ENCODE measurements around the gene PRKN. TPM values are rescaled to one million over a fixed set of nuclear protein-coding genes. Genes with fewer than 3 reads are reported as not detected.

PRKN gene
- total RNA-seq, 1 experiment from 2014 or later, result 1.2 TPM

DNA sequence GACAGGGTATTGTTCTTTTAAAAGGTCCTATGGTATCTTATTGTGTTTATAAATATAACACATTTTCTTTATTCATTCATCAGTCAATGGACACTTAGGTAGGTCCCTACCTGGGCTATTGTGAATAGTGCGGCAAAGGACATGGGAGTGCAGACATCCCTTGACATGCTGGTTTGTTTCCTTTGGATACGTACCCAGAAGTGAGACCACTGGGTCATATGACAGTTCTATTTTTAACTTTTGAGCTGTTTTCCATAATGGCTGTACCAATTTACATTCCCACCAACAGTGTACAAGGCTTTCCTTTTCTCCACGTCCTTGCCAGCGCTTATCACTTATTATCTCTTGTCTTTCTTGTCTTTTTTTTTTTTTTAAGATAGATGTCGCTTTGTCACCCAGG is 627.5 kb downstream of the PRKN start:
- CTCF ChIA-PET, result interaction anchor here (0.6 kb wide), 1 partner anchor 279 kb away, joined by 4 read pairs; no protein-coding TSS in a partner anchor
- no TSS peak for BruUV-seq (replicated peaks)

DNA sequence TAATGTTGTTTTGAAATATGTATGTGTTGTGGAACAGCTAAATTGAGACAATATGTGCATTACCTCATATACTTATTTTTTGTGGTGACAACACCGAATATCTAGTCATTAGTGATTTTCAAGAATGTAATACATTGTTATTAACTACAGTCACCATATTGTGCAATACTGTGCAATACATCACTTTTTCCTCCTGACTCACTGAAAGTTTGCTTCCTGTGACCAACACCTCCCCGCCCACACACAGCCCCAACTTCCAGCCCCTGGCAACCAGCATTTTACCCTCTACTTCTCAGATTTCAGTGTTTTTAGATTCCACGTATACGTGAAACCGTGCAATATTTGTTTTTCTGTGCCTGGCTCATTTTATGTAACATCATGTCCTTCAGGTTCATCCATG is 627.9 kb downstream of the PRKN start:
- TF ChIP-seq, protein P1, sequence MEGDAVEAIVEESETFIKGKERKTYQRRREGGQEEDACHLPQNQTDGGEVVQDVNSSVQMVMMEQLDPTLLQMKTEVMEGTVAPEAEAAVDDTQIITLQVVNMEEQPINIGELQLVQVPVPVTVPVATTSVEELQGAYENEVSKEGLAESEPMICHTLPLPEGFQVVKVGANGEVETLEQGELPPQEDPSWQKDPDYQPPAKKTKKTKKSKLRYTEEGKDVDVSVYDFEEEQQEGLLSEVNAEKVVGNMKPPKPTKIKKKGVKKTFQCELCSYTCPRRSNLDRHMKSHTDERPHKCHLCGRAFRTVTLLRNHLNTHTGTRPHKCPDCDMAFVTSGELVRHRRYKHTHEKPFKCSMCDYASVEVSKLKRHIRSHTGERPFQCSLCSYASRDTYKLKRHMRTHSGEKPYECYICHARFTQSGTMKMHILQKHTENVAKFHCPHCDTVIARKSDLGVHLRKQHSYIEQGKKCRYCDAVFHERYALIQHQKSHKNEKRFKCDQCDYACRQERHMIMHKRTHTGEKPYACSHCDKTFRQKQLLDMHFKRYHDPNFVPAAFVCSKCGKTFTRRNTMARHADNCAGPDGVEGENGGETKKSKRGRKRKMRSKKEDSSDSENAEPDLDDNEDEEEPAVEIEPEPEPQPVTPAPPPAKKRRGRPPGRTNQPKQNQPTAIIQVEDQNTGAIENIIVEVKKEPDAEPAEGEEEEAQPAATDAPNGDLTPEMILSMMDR (conservative IDR thresholded peaks at IDR 0.05; ENCODE audit: low read depth, low read length), result no peak
- TF ChIP-seq EZH2 (IDR thresholded peaks at IDR 0.05; ENCODE audit: borderline replicate concordance, low read depth, low read length, poor library complexity, severe bottlenecking), result no peak
- no TSS peak for BruUV-seq (replicated peaks)
- no peaks in the 10 kb centered on the region for H3K36me3 ChIP-seq (ENCODE audit: insufficient read depth, low read length, poor library complexity, severe bottlenecking)
- POLR2A ChIA-PET (ENCODE audit: low non-redundant PET), result no interaction called here
- CTCF ChIA-PET, result no interaction called here
- H3K9me3 ChIP-seq (ENCODE audit: low read depth, low read length, poor library complexity, severe bottlenecking), result no peaks in the 10 kb centered on the region
- intact Hi-C loops (cut with micrococcal nuclease; ENCODE audit: unreplicated experiment), result no loop called here
- H3K4me3 ChIP-seq (ENCODE audit: low read depth, low read length, poor library complexity, severe bottlenecking), result no peak overlapping the region
- H3K27ac ChIP-seq (ENCODE audit: low read depth, low read length, poor library complexity, severe bottlenecking), result no peak overlapping the region
- H3K4me1 ChIP-seq (ENCODE audit: insufficient read depth, low read length, poor library complexity, severe bottlenecking), result no peaks in the 10 kb centered on the region
- no peaks in the 10 kb centered on the region for H3K27me3 ChIP-seq (replicated peaks; ENCODE audit: insufficient read depth, low read depth, low read length, poor library complexity)
- DNase-seq (ENCODE audit: low spot score), result peak; percentile 1

More for the DNA sequence above, 627.5 kb downstream of the PRKN start:
- Histone ChIP-seq H3K27ac (ENCODE audit: low read depth, low read length, poor library complexity, severe bottlenecking) (no peak overlapping the region), H3K36me3 (ENCODE audit: insufficient read depth, low read length, poor library complexity, severe bottlenecking) (no peaks in the 10 kb centered on the region), H3K9me3 (ENCODE audit: low read depth, low read length, poor library complexity, severe bottlenecking) (no peaks in the 10 kb centered on the region), H3K27me3 (replicated peaks; ENCODE audit: insufficient read depth, low read depth, low read length, poor library complexity) (no peaks in the 10 kb centered on the region), H3K4me3 (ENCODE audit: low read depth, low read length, poor library complexity, severe bottlenecking) (no peak overlapping the region), H3K4me1 (ENCODE audit: insufficient read depth, low read length, poor library complexity, severe bottlenecking) (no peaks in the 10 kb centered on the region)
- TF ChIP-seq, protein P1 (conservative IDR thresholded peaks at IDR 0.05; ENCODE audit: low read depth, low read length), result no peak
- TF ChIP-seq EZH2 (IDR thresholded peaks at IDR 0.05; ENCODE audit: borderline replicate concordance, low read depth, low read length, poor library complexity, severe bottlenecking), result no peak
- no peak for DNase-seq (ENCODE audit: low spot score)
- intact Hi-C loops (cut with micrococcal nuclease; ENCODE audit: unreplicated experiment), result no loop called here
- POLR2A ChIA-PET (ENCODE audit: low non-redundant PET), result no interaction called here

DNA sequence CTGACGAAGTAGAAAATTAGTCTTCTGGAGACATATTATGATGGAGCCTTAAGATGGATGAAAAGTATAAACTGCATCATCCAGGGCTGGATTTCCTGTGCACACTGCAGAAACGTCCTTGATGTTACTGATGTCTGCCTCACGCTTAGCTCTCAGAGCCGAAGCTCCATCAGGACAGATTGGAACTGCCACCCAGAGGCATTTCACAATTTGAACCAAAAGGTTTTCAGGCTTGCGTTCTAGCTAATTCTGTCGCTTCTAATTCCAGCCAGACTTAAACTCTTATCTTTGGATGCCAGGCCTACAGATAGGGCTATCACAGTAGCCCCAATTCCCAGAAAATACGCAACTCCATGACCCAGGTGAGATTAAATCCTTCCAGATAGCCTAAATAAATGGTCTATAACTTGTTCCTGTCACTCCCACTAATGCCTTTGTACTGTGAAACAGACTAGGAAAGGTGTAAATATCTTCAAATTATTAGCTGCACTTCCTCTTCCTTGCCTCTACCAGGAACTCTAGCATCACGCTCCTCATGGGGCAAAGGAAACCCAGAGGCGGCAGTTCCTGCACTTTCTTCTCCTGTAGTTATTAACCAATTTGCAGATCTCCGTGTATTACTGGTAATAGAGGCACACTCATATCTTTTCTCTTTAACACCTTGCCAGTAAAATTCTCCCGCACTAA is 634.6 kb downstream of the PRKN start:
- Histone ChIP-seq H3K27me3 (replicated peaks; ENCODE audit: insufficient read depth, low read depth, low read length, poor library complexity) (no peaks in the 10 kb centered on the region), H3K4me3 (ENCODE audit: low read depth, low read length, poor library complexity, severe bottlenecking) (no peak overlapping the region), H3K27ac (ENCODE audit: low read depth, low read length, poor library complexity, severe bottlenecking) (no peak overlapping the region), H3K4me1 (ENCODE audit: insufficient read depth, low read length, poor library complexity, severe bottlenecking) (no peaks in the 10 kb centered on the region), H3K9me3 (ENCODE audit: low read depth, low read length, poor library complexity, severe bottlenecking) (no peaks in the 10 kb centered on the region), H3K36me3 (ENCODE audit: insufficient read depth, low read length, poor library complexity, severe bottlenecking) (no peaks in the 10 kb centered on the region)
- POLR2A ChIA-PET (ENCODE audit: low non-redundant PET), result no interaction called here
- TF ChIP-seq, protein P1 (conservative IDR thresholded peaks at IDR 0.05; ENCODE audit: low read depth, low read length), result no peak
- TF ChIP-seq EZH2 (IDR thresholded peaks at IDR 0.05; ENCODE audit: borderline replicate concordance, low read depth, low read length, poor library complexity, severe bottlenecking), result no peak
- no TSS peak for BruUV-seq (replicated peaks)
- intact Hi-C loops (cut with micrococcal nuclease; ENCODE audit: unreplicated experiment), result no loop called here
- CTCF ChIA-PET, result no interaction called here
- no peak for DNase-seq (ENCODE audit: low spot score)

All from A673 (cell line).